Measurements from ENCODE around the gene SLC9A3.

- no peak for TF ChIP-seq CTCF (IDR thresholded peaks at IDR 0.05; ENCODE audit: low read depth, low read length, poor library complexity, severe bottlenecking)
- no peak for TF ChIP-seq EZH2phosphoT487 (IDR thresholded peaks at IDR 0.05; ENCODE audit: borderline replicate concordance, low read length)
Observed at GRCh38 chr5:483011-483410, 41.2 kb downstream of the SLC9A3 start.
